MCF 10A (cell line): Measurements from ENCODE around the gene ZNF692. TPM values are rescaled to one million over a fixed set of nuclear protein-coding genes. Genes with fewer than 3 reads are reported as not detected.

ENCODE experiments used
- BruUV-seq: library from RNA; stranded (reverse); fragments of 400-500 nt; replicated peaks from 2 replicates; lab custom pipeline; 2021; lab: Mats Ljungman, UMichigan
- CTCF ChIA-PET: fragments of 300-600 bp; sonication (Branson Sonifier 250); formaldehyde crosslinking; extraction: SDS; loops from one replicate; lab custom pipeline; 2021; ENCODE audit warnings: antibody characterized with exemption, inconsistent platforms; lab: Yijun Ruan, JAX
- POLR2A ChIA-PET: fragments of 300-600, 350-650 bp; sonication (Branson Sonifier 250); formaldehyde crosslinking; extraction: SDS; loops from one replicate; lab custom pipeline; 2020; ENCODE audit warnings: antibody characterized with exemption, inconsistent platforms; lab: Yijun Ruan, JAX
- DNase-seq: peaks from one replicate; pipeline ENCODE4 v3.0.0-alpha.2; 2018; ENCODE audit not compliant: unreplicated experiment
- H3K27ac Mint-ChIP-seq: one replicate; pipeline ENCODE4 v1.8.0; 2022; ENCODE audit warnings: mild to moderate bottlenecking, low read depth, mixed read lengths; ENCODE audit not compliant: unreplicated experiment
- H3K27me3 Mint-ChIP-seq: one replicate; pipeline ENCODE4 v1.8.0; 2022; ENCODE audit warnings: mixed read lengths; ENCODE audit not compliant: insufficient read depth, unreplicated experiment
- H3K36me3 Mint-ChIP-seq: one replicate; pipeline ENCODE4 v1.8.0; 2022; ENCODE audit warnings: mild to moderate bottlenecking, moderate library complexity, mixed read lengths; ENCODE audit not compliant: insufficient read depth, unreplicated experiment
- H3K4me1 Mint-ChIP-seq: one replicate; pipeline ENCODE4 v1.8.0; 2022; ENCODE audit warnings: mixed read lengths; ENCODE audit not compliant: insufficient read depth, unreplicated experiment
- H3K4me3 Mint-ChIP-seq: one replicate; pipeline ENCODE4 v1.8.0; 2022; ENCODE audit warnings: mild to moderate bottlenecking, moderate library complexity, mixed read lengths; ENCODE audit not compliant: unreplicated experiment
- H3K9me3 Mint-ChIP-seq: one replicate; pipeline ENCODE4 v1.8.0; 2022; ENCODE audit warnings: mixed read lengths; ENCODE audit not compliant: unreplicated experiment
- intact Hi-C: fragments of 100-400 bp; cut with micrococcal nuclease; formaldehyde crosslinking; loops from 2 replicates; pipeline ENCODE4 v1.14.1; 2022
- total RNA-seq: library from RNA; stranded (reverse); gene quantifications from 2 replicates; pipeline ENCODE4 v1.2.3, GENCODE V29; 2022
- TF ChIP-seq, protein P1 (sequence below): fragments of 200-600 bp; IDR thresholded peaks from one replicate; pipeline ENCODE4 v1.8.0; 2022; ENCODE audit warnings: antibody characterized with exemption, mild to moderate bottlenecking; ENCODE audit not compliant: unreplicated experiment

The ZNF692 gene
- total RNA-seq, 1 experiment from 2014 or later = 103 TPM

GRCh38 chr1:248828845-248829244 lies 30.0 kb downstream of the ZNF692 start:
- Mint-ChIP-seq H3K36me3 (peaks cover 17% of the 10 kb centered on the region), H3K9me3 (no peaks in the 10 kb centered on the region), H3K4me1 (peaks cover 33% of the 10 kb centered on the region), H3K27ac (no peak overlapping the region), H3K4me3 (no peak overlapping the region), H3K27me3 (no peaks in the 10 kb centered on the region)
- BruUV-seq = no TSS peak
- TF ChIP-seq, protein P1, sequence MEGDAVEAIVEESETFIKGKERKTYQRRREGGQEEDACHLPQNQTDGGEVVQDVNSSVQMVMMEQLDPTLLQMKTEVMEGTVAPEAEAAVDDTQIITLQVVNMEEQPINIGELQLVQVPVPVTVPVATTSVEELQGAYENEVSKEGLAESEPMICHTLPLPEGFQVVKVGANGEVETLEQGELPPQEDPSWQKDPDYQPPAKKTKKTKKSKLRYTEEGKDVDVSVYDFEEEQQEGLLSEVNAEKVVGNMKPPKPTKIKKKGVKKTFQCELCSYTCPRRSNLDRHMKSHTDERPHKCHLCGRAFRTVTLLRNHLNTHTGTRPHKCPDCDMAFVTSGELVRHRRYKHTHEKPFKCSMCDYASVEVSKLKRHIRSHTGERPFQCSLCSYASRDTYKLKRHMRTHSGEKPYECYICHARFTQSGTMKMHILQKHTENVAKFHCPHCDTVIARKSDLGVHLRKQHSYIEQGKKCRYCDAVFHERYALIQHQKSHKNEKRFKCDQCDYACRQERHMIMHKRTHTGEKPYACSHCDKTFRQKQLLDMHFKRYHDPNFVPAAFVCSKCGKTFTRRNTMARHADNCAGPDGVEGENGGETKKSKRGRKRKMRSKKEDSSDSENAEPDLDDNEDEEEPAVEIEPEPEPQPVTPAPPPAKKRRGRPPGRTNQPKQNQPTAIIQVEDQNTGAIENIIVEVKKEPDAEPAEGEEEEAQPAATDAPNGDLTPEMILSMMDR = no peak
- DNase-seq = peak; percentile 76
- intact Hi-C loops = no loop called here
- CTCF ChIA-PET = interaction anchor here (0.6 to 5.5 kb wide), 10 partner anchors 9 to 1439 kb away, joined by 3 to 87 read pairs (median 4); partner anchors contain the start of genes OR14I1, ZNF672 and ZNF692
- POLR2A ChIA-PET = interaction anchor here (0.6 to 5.8 kb wide), 6 partner anchors 8 to 1477 kb away, joined by 3 to 227 read pairs (median 6); partner anchors contain the start of genes ZNF672 and ZNF692

DNA sequence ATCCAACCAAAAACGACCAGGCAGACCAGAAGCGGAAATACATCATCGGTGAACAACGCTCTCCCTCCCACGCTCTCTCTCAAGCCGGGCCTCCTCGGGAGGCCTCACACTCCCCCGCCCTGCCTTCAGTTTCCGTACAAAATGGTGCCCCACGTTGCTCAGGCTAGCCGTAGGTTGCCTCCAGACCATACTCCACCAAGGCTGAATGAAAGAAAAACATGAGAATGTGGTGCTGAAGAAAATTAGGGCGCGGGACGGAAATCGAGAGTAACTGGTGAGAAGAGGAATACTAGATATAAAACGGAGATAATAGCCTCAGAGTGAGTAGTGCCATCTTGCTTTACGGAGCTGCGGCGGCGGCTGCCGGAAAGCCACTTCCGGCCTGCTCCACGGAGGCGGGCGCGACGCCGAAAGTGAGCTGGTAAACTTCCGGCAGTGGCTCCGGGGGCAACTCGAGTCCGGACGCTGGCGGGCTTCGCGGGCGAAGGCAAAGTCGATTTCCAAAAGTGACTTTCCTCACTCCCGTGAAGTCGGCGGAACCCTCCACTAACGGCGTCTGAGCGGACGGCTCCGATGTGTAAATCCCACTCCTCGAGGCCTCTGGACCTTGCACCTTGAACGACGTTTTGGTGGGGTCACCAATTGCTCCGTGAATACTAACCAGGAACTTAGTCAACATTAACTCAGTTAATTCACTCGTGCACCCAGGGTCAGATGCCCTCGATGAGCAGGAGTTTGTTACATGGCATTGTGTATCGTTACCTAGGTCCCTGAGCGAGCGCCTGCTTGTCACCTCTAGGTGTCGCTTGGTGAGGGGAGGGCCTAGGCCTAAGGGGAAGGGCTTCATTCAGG lies 32.8 kb downstream of the ZNF692 start, which contains the start of gene SH3BP5L:
Gene SH3BP5L, minus strand, starts transcription at position 7 of the 852 bp plus-strand sequence. CDS start 980 bp downstream, outside the sequence.
- H3K4me1 Mint-ChIP-seq = peaks cover 56% of the 10 kb centered on the region

DNA sequence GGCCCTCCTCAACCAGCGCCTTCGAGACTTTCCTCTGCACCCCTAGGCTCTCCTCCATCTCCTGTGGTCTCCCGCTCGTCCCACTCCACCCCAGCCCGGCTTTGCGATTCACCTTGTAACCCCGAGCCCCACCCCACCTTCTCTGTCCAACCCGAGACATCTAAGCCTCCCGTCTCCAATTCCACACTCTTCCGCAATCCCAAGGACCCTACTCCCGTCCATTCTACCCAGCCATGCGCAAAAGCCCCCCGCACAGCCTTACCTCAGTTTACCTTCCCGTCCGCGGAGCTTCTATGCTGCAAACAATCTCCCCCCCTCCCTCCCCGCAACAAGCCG lies 33.3 kb downstream of the ZNF692 start:
- Mint-ChIP-seq H3K4me1 (peaks cover 62% of the 10 kb centered on the region), H3K4me3 (peak overlapping the region; percentile 78), H3K27ac (peak overlapping the region; percentile 94), H3K27me3 (no peaks in the 10 kb centered on the region), H3K36me3 (peaks cover 39% of the 10 kb centered on the region), H3K9me3 (no peaks in the 10 kb centered on the region)
- TF ChIP-seq, protein P1 = no peak
- intact Hi-C loops = no loop called here
- ChIA-PET POLR2A (interaction anchor here (0.6 to 5.8 kb wide), 26 partner anchors 12 to 727 kb away, joined by 3 to 227 read pairs (median 5); partner anchors contain the start of genes PGBD2, ZNF672 and ZNF692), CTCF (interaction anchor here (0.7 to 5.5 kb wide), 16 partner anchors 12 to 209 kb away, joined by 3 to 87 read pairs (median 4); partner anchors contain the start of genes OR14I1, ZNF672 and ZNF692)
- no peak for DNase-seq
- no TSS peak for BruUV-seq

More for the DNA sequence above, 32.8 kb downstream of the ZNF692 start, which contains the start of gene SH3BP5L:
- ChIA-PET POLR2A (interaction anchor here (0.6 to 5.8 kb wide), 29 partner anchors 11 to 728 kb away, joined by 3 to 227 read pairs (median 5); partner anchors contain the start of genes PGBD2, ZNF672 and ZNF692), CTCF (interaction anchor here (0.6 to 5.5 kb wide), 20 partner anchors 11 to 1147 kb away, joined by 3 to 87 read pairs (median 4); partner anchors contain the start of genes LYPD8, OR13G1, OR14I1 and ZNF672)
- TSS peak; percentile 91 for BruUV-seq
- Mint-ChIP-seq H3K4me3 (peak within 1 kb of the TSS; percentile 78), H3K9me3 (no peaks in the 10 kb centered on the region), H3K36me3 (peaks cover 33% of the 10 kb centered on the region), H3K27me3 (no peaks in the 10 kb centered on the region), H3K27ac (peak within 1 kb of the TSS; percentile 94)
- DNase-seq = peak; percentile 100
- TF ChIP-seq, protein P1 = peak; percentile 78
- intact Hi-C loops = loop anchor here (1.0 kb wide), 5 partner anchors 12 to 98 kb away; partner anchors contain the start of genes PGBD2 and ZNF672
